HG02798 (cell line): Measurements from ENCODE around the gene NCAM1.
"Not testable (repeated sequence)": the region's sequence is repeated elsewhere in the genome, so short reads cannot be mapped to it uniquely, and the experiment has no call there.

Experiments
- ATAC-seq: cut with Tn5 transposase; IDR thresholded peaks from one replicate; pipeline ENCODE4 v1.9.1; 2021; ENCODE audit warnings: mild to moderate bottlenecking; ENCODE audit not compliant: unreplicated experiment, poor library complexity

Gene NCAM1

DNA sequence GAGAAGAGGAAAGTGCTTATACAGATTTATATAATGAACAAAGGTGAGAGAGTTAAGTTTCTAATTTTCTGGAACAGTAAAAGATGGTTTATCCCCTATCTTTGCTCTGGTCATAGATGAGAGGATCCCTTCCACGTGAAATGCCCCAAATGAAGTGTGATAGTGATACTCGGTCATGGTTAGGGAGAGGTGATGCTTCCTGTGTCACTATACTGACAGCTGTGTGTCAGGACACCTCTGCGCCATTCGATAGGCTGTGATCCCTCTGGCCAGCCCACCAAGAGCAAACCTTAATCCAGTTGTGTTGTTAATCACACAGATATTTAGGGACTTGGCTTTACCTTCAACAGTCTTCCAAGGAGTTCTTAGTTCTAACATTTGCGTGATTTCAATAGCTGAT lies 57.7 kb downstream of the NCAM1 start:
- no peak for ATAC-seq

DNA sequence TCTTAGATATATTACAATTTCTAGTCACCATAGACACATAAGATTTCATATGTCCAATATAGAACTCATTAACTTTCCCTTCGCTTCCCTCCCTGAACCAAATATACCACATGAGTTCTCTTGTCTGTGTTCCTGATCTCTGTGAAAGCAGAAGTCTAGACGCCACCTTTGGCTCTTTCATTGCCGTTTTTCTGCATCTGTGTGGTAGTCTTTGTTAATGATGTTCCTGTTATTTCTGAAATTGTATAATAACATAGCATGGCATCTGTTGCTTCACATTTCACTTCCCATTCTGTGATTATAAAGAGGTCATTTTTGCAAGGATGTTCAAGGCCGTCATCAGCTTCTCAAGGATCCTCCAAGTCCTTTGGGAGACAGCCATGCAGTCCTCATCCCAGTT lies 58.5 kb downstream of the NCAM1 start:
- no peak for ATAC-seq

DNA sequence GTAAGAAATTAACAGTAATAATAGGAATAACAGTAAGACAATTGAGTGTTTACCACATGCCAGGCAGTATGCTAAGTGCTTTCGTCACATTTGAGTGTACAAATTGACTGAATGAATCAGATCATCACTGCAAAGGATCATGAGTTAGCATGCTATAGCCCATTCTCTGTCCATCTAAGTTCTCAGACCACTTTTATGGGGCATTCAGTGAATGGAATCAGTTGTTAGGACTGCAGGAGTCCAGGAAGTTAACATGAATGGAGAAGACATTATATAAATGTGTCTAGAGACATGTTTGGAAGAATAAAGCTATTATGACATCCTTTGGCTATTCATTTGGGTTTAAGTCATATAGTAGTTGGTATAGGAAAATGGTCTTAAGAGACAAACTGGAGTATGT lies 59.9 kb downstream of the NCAM1 start:
- ATAC-seq, result no peak

- ATAC-seq, result no peak
Observed at GRCh38 chr11:113022262-113022661, 61.0 kb downstream of the NCAM1 start.

DNA sequence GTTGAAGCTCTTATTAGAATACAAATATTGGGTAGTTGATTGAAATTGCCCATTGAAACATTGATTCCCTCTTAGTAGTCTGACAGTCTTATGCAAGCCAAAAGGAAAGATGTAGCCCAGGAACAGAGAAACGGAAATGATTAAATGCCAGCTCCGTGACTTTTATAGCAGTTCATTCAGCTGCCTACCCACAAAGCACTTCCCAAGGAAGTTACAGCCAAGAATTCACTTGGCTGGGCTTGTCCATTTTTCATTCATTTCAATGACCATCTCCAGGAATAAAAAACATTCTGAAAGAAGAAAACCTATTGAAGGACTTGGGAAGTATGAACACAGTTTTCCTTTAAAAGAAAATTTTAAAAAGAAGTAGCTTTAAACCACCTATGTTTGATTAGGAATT lies 62.0 kb downstream of the NCAM1 start:
- no peak for ATAC-seq

GRCh38 chr11:113023986-113024385 lies 62.8 kb downstream of the NCAM1 start:
- no peak for ATAC-seq

GRCh38 chr11:113026778-113027177 lies 65.6 kb downstream of the NCAM1 start:
- ATAC-seq, result no peak

DNA sequence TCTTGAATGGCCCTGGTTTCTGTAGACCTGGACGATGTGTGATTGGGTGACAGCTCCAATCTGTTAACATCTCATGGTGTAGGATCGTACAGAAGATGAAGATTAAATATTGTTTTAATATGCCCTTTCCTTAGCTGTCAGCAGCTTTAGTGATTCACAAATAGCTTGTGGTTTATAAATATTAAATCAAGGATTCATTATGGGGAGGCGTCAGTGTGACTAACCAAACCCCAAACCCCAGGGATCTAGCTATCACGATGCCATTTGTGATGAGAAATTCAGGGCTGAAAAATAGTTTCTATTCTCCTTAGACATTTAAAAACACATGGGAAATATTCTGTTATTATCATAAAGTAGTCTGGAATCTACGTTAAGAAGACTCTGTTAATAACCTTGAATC lies 73.4 kb downstream of the NCAM1 start:
- no peak for ATAC-seq

- ATAC-seq, result no peak
Observed at GRCh38 chr11:113035708-113036107, 74.5 kb downstream of the NCAM1 start.

DNA sequence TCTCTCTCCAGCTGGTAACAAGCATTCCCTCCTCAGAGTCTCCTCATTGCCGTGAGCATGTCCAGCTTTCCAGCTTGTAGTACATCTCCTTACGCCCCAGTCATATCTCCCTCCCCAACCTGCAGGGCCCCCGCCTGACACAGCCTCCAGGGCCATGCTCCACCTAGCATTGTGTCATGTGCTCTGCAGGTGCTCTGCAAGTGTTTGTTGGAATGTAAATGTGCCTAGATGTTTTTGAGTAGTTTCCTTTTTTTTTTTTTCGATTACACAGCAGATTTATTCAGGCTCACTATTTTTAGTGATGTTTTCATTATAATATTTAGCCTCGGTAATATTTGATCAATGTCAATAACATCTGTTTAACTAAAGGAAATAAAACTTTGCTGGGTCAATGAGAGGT lies 82.5 kb downstream of the NCAM1 start:
- ATAC-seq, result no peak

GRCh38 chr11:113045146-113045545 lies 83.9 kb downstream of the NCAM1 start:
- ATAC-seq, result no peak

GRCh38 chr11:113046866-113047265 lies 85.6 kb downstream of the NCAM1 start:
- ATAC-seq, result no peak

GRCh38 chr11:113048820-113049768 lies 87.9 kb downstream of the NCAM1 start:
- ATAC-seq, result no peak

- ATAC-seq, result not testable (repeated sequence)
Observed at GRCh38 chr11:113053042-113053441, 91.8 kb downstream of the NCAM1 start.

DNA sequence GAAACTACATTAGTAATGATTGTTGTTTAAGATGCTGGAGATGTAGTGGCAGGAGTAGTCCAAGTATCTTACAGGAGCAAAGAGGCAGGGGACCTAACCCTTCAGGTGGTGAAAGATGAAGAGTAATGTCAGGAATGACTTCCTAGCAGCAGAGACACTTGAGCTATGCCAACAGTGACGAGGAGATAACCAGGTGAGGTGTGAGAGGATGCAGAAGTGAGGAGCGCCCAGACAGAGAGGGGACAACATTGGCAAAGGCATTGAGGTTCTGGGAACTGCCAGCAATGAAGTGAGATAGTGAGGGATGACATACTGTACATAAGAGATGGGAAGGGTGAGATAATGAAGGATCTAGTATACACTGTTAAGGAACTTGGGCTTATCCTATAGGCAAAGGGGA lies 95.8 kb downstream of the NCAM1 start:
- no peak for ATAC-seq

GRCh38 chr11:113059548-113059947 lies 98.3 kb downstream of the NCAM1 start:
- no peak for ATAC-seq

DNA sequence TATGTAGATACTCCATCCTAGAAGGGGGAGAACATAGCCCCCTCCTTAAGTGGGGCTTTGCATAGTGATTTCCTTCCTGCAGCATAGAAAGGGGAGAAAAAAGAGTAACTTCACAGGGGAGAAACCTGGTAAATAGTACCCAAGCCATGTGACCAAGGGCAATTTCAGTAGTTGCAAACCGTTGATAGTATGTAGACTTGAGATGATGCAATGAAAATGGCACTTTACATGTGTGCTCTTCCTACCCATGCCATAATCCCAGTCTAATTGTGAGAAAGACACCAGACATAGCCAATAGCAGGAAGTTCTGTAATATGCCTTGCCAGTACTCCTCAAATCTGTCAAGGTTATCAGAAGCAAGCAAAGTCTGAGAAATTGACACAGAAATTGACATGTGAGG lies 104.1 kb downstream of the NCAM1 start:
- no peak for ATAC-seq

- no peak for ATAC-seq
Observed at GRCh38 chr11:113072237-113072858, 111.1 kb downstream of the NCAM1 start.

DNA sequence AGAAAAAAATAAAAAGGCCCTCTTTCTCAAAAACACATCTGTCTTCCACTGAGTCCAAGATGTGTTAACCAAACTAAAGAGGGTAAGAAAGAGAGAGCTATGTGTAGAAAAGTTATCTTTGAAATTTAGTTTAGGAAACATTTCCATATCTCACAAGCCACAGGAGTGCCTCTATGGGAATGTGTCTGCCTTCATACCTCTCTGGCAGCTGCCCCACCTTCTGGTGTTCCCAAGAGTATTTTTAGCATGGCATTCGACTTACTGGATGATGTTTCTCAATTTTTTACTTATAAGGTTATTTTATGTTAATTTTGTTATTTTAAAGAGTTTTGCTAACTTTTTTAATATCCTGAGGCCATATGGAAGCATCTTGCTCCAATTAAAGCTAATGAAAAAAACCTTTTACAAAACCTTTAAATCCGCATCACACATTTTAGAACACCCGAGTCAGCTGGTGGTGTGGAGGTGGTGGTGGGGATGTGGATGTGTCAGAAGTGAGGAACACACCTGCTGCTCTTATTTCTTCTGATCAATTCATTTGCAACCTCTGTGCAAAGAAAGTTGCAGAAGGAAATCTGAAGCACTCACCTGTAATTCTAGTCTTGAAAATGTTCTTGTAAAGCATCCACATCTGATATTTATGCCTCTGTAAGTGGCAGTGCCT lies 112.2 kb downstream of the NCAM1 start:
- no peak for ATAC-seq

DNA sequence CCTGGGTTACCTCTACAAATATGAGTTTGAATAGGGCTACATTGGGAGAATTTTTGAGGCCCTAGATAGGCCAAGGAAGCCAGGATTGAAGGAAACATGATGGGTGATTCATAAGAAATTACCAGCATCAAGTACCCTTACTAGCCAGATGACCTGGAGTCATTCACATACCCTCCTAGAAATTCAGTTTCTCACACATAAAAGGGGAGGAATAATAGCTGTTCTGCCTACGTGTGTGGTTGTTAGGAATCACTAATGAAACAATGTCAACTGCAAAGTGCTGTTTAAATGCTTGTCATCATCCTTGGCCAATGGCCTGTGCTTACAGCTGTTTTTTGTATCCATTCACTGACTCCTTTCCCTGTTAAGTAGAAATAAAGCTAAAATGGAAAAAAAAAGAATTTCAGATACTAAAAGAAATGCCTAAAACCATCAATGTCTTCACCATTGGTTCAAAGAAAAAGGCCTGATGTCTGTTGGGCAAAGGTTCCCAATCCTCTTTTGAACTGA lies 114.4 kb downstream of the NCAM1 start:
- no peak for ATAC-seq

DNA sequence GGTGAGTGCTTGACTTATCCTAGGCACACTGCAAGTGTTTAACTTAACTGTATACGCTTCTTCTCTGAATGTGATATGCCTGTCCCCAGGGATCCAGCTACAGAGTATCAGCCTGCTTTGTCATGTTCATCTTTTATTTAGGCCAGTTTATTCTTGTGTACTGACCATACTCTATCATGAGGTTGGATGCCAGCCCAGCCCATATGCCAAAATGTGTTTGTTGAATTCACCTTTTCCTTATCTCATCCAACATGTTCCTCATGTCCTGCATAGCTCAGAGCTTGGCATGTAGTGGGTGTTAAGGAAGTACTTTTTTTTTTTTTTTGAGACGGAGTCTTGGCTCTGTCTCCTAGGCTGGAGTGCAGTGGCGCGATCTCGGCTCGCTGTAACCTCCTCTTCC lies 116.2 kb downstream of the NCAM1 start:
- ATAC-seq, result no peak
